OCI-LY1 (cell line): ENCODE measurements around the gene MAML1.

Experiments
- H2AFZ ChIP-seq: fragments of 200-600 bp; sonication (generic), shearing (Covaris generic); 2 replicates; pipeline ENCODE4 v1.6.0; 2014; ENCODE audit warnings: antibody characterized with exemption, mild to moderate bottlenecking, low read length
- H3F3A ChIP-seq: fragments of 200-600 bp; sonication (generic), shearing (Covaris generic); 2 replicates; pipeline ENCODE4 v1.6.0; 2014; ENCODE audit warnings: mild to moderate bottlenecking, antibody characterized with exemption, low read length, moderate library complexity; ENCODE audit not compliant: insufficient read depth
- H3K27ac ChIP-seq: fragments of 200-600 bp; sonication (generic); 2 replicates; pipeline ENCODE4 v1.5.1; 2014; ENCODE audit warnings: low read length, mixed run types, mild to moderate bottlenecking, low read depth; ENCODE audit not compliant: poor library complexity, severe bottlenecking
- H3K27me3 ChIP-seq: fragments of 200-600 bp; sonication (generic); 2 replicates; pipeline ENCODE4 v1.6.0; 2014; ENCODE audit warnings: antibody characterized with exemption, mild to moderate bottlenecking, low read length, moderate library complexity; ENCODE audit not compliant: insufficient read depth
- H3K36me3 ChIP-seq: fragments of 200-600 bp; sonication (generic); 2 replicates; pipeline ENCODE4 v1.6.1; 2014; ENCODE audit warnings: mild to moderate bottlenecking, antibody characterized with exemption, low read length, moderate library complexity, mixed read lengths; ENCODE audit not compliant: insufficient read depth
- H3K4me1 ChIP-seq: fragments of 200-600 bp; sonication (generic); 2 replicates; pipeline ENCODE4 v1.5.1; 2014; ENCODE audit warnings: mild to moderate bottlenecking, low read length, moderate library complexity; ENCODE audit not compliant: insufficient read depth, severe bottlenecking
- H3K4me2 ChIP-seq: fragments of 200-600 bp; sonication (generic), shearing (Covaris generic); 2 replicates; pipeline ENCODE4 v1.6.1; 2014; ENCODE audit warnings: low read length
- H3K4me3 ChIP-seq: fragments of 200-600 bp; sonication (generic); 2 replicates; pipeline ENCODE4 v1.5.1; 2014; ENCODE audit warnings: low read length, low read depth, mild to moderate bottlenecking, mixed read lengths; ENCODE audit not compliant: poor library complexity, severe bottlenecking
- H3K79me2 ChIP-seq: fragments of 200-600 bp; shearing (Covaris generic); 2 replicates; pipeline ENCODE4 v1.6.1; 2016; ENCODE audit warnings: mixed run types, low read length, mixed read lengths; ENCODE audit not compliant: insufficient read depth
- H3K9ac ChIP-seq: fragments of 200-600 bp; sonication (generic), shearing (Covaris generic); 2 replicates; pipeline ENCODE4 v1.6.1; 2014; ENCODE audit warnings: mild to moderate bottlenecking, low read length, mixed read lengths
- H3K9me2 ChIP-seq: fragments of 200-600 bp; sonication (generic), shearing (Covaris generic); 2 replicates; pipeline ENCODE4 v1.6.1; 2014; ENCODE audit warnings: low read depth, mild to moderate bottlenecking, low read length, mixed read lengths
- H3K9me3 ChIP-seq: fragments of 200-600 bp; shearing (Covaris generic); 2 replicates; pipeline ENCODE4 v1.6.1; 2014; ENCODE audit warnings: low read length, mixed read lengths
- H4K20me1 ChIP-seq: fragments of 200-600 bp; sonication (generic), shearing (Covaris generic); 2 replicates; pipeline ENCODE4 v1.6.0; 2016; ENCODE audit warnings: mild to moderate bottlenecking, low read length; ENCODE audit not compliant: insufficient read depth
- CTCF ChIP-seq: fragments of 200-600 bp; sonication (generic), shearing (Covaris generic); IDR thresholded peaks from 2 replicates; pipeline ENCODE4 v1.5.1; 2017; ENCODE audit warnings: mild to moderate bottlenecking, antibody characterized with exemption, low read length, moderate library complexity, mixed read lengths
- EZH2 ChIP-seq: fragments of 200-600 bp; sonication (generic), shearing (Covaris generic); IDR thresholded peaks from 2 replicates; pipeline ENCODE4 v1.8.0; 2017; ENCODE audit warnings: borderline replicate concordance, mixed run types, mild to moderate bottlenecking, antibody characterized with exemption, low read length, moderate library complexity, mixed read lengths

The MAML1 gene

GRCh38 chr5:179814090-179814489 lies 81.5 kb downstream of the MAML1 start:
- no peaks in the 10 kb centered on the region for H3K79me2 ChIP-seq
- no peaks in the 10 kb centered on the region for H3F3A ChIP-seq
- H3K27me3 ChIP-seq = no peaks in the 10 kb centered on the region
- H3K9me2 ChIP-seq = no peaks in the 10 kb centered on the region
- H3K4me2 ChIP-seq = no peak overlapping the region
- TF ChIP-seq EZH2 (no peak), CTCF (no peak)
- H3K36me3 ChIP-seq = peaks cover 7% of the 10 kb centered on the region; the same call in 1 of the 2 replicates
- no peaks in the 10 kb centered on the region for H4K20me1 ChIP-seq
- peaks cover 18% of the 10 kb centered on the region for H3K4me1 ChIP-seq
- H3K9me3 ChIP-seq = no peaks in the 10 kb centered on the region
- H3K9ac ChIP-seq = no peak overlapping the region
- no peak overlapping the region for H2AFZ ChIP-seq
- no peak overlapping the region for H3K4me3 ChIP-seq
- H3K27ac ChIP-seq = no peak overlapping the region

GRCh38 chr5:179815491-179816249 lies 83.0 kb downstream of the MAML1 start:
- Histone ChIP-seq H2AFZ (no peak overlapping the region), H3K4me1 (peaks cover 33% of the 10 kb centered on the region), H3K4me2 (no peak overlapping the region), H3K36me3 (peaks cover 7% of the 10 kb centered on the region; the same call in 1 of the 2 replicates), H3K9ac (no peak overlapping the region), H3K9me3 (no peaks in the 10 kb centered on the region), H3F3A (no peaks in the 10 kb centered on the region), H3K4me3 (no peak overlapping the region), H4K20me1 (no peaks in the 10 kb centered on the region), H3K79me2 (no peaks in the 10 kb centered on the region), H3K27ac (no peak overlapping the region), H3K9me2 (no peaks in the 10 kb centered on the region), H3K27me3 (no peaks in the 10 kb centered on the region)
- TF ChIP-seq CTCF (no peak), EZH2 (no peak)

GRCh38 chr5:179816401-179816795 lies 83.8 kb downstream of the MAML1 start:
- no peaks in the 10 kb centered on the region for H3F3A ChIP-seq
- H3K36me3 ChIP-seq = peaks cover 7% of the 10 kb centered on the region; the same call in 1 of the 2 replicates
- no peak overlapping the region for H2AFZ ChIP-seq
- peaks cover 33% of the 10 kb centered on the region for H3K4me1 ChIP-seq
- H3K4me3 ChIP-seq = no peak overlapping the region
- H3K9me2 ChIP-seq = no peaks in the 10 kb centered on the region
- no peaks in the 10 kb centered on the region for H3K27me3 ChIP-seq
- TF ChIP-seq EZH2 (no peak), CTCF (no peak)
- no peak overlapping the region for H3K9ac ChIP-seq
- H3K79me2 ChIP-seq = no peaks in the 10 kb centered on the region
- H3K27ac ChIP-seq = no peak overlapping the region
- no peak overlapping the region for H3K4me2 ChIP-seq
- H4K20me1 ChIP-seq = no peaks in the 10 kb centered on the region
- no peaks in the 10 kb centered on the region for H3K9me3 ChIP-seq
